GM12865 (cell line): Measurements from ENCODE around the gene KCND3.

Experiments
- DNase-seq: peaks from one replicate; pipeline ENCODE4 v3.0.0; 2010; ENCODE audit warnings: low read depth
- H3K4me3 ChIP-seq: 2 replicates; pipeline ENCODE4 v1.5.1; 2011; ENCODE audit warnings: mild to moderate bottlenecking, low read depth, low read length, control low read depth
- CTCF ChIP-seq: IDR thresholded peaks from 2 replicates; pipeline ENCODE4 v1.5.1; 2011; ENCODE audit warnings: low read length, control low read depth, low read depth, inconsistent platforms; ENCODE audit not compliant: insufficient read depth; ENCODE audit errors: missing control alignments

KCND3 gene

GRCh38 chr1:111981871-111982270, 7.6 kb downstream of the KCND3 start:
- DNase-seq: no peak
- H3K4me3 ChIP-seq: no peak overlapping the region
- no peak for TF ChIP-seq CTCF

- no peak for TF ChIP-seq CTCF
- no peak overlapping the region for H3K4me3 ChIP-seq
- DNase-seq: no peak
These were observed 8.4 kb downstream of the KCND3 start for GRCh38 chr1:111981090-111981489.

- no peak for DNase-seq
- no peak for TF ChIP-seq CTCF
- no peak overlapping the region for H3K4me3 ChIP-seq
These were observed 8.8 kb downstream of the KCND3 start for GRCh38 chr1:111980686-111981085.

GRCh38 chr1:111978695-111979094, 10.8 kb downstream of the KCND3 start:
- TF ChIP-seq CTCF: no peak
- no peak for DNase-seq
- no peak overlapping the region for H3K4me3 ChIP-seq

- no peak overlapping the region for H3K4me3 ChIP-seq
- TF ChIP-seq CTCF: no peak
- DNase-seq: no peak
These were observed 12.1 kb downstream of the KCND3 start for GRCh38 chr1:111977378-111977777.

GRCh38 chr1:111976842-111977241, 12.6 kb downstream of the KCND3 start:
- TF ChIP-seq CTCF: no peak
- no peak for DNase-seq
- no peak overlapping the region for H3K4me3 ChIP-seq

GRCh38 chr1:111976332-111976731, 13.1 kb downstream of the KCND3 start:
- TF ChIP-seq CTCF: no peak
- H3K4me3 ChIP-seq: no peak overlapping the region
- no peak for DNase-seq
